Right forelimb (tissue), 1 donor: ENCODE data around the gene KRT8.
"Not testable (repeated sequence)": the region's sequence is repeated elsewhere in the genome, so short reads cannot be mapped to it uniquely, and the experiment has no call there.

Source experiments
- DNase-seq: peaks from one replicate; pipeline ENCODE4 v3.0.0-alpha.2; 2018

Gene KRT8

GRCh38 chr12:52873832-52874572 lies 30.9 kb downstream of the KRT8 start:
- peak; percentile 72 for DNase-seq

GRCh38 chr12:52873513-52873831 lies 31.4 kb downstream of the KRT8 start:
- DNase-seq, result no peak

- DNase-seq, result no peak
Measured at GRCh38 chr12:52872644-52873389, 32.1 kb downstream of the KRT8 start.

GRCh38 chr12:52871291-52872039 lies 33.4 kb downstream of the KRT8 start:
- no peak for DNase-seq

- DNase-seq, result peak; percentile 70
Measured at GRCh38 chr12:52870361-52871290, 34.2 kb downstream of the KRT8 start.

GRCh38 chr12:52867642-52868041 lies 37.2 kb downstream of the KRT8 start:
- DNase-seq, result no peak

- no peak for DNase-seq
Measured at GRCh38 chr12:52867152-52867551, 37.7 kb downstream of the KRT8 start.

- peak; percentile 81 for DNase-seq
Measured at GRCh38 chr12:52865090-52865944, 39.6 kb downstream of the KRT8 start.

GRCh38 chr12:52862023-52862422 lies 42.9 kb downstream of the KRT8 start:
- no peak for DNase-seq

GRCh38 chr12:52861511-52861910 lies 43.4 kb downstream of the KRT8 start:
- DNase-seq, result no peak

- no peak for DNase-seq
Measured at GRCh38 chr12:52860102-52860823, 44.6 kb downstream of the KRT8 start.

GRCh38 chr12:52857500-52857899 lies 47.4 kb downstream of the KRT8 start:
- no peak for DNase-seq

- no peak for DNase-seq
Measured at GRCh38 chr12:52856787-52857186, 48.1 kb downstream of the KRT8 start.

- DNase-seq, result not testable (repeated sequence)
Measured at GRCh38 chr12:52856077-52856476, 48.8 kb downstream of the KRT8 start.

- DNase-seq, result no peak
Measured at GRCh38 chr12:52851787-52852186, 53.1 kb downstream of the KRT8 start.

- no peak for DNase-seq
Measured at GRCh38 chr12:52850681-52851080, 54.2 kb downstream of the KRT8 start.

- DNase-seq, result no peak
Measured at GRCh38 chr12:52849511-52849910, 55.4 kb downstream of the KRT8 start.

- DNase-seq, result no peak
Measured at GRCh38 chr12:52848661-52849255, 56.1 kb downstream of the KRT8 start, which contains the start of gene KRT78. KRT78 (minus strand) TSS chr12:52848994; CDS start chr12:52848930, 64 bp downstream.

- no peak for DNase-seq
Measured at GRCh38 chr12:52847335-52848102, 57.4 kb downstream of the KRT8 start.
